ENCODE results near the gene KRTAP4-9.
"Not testable (repeated sequence)": the region's sequence is repeated elsewhere in the genome, so short reads cannot be mapped to it uniquely, and the experiment has no call there.

Gene KRTAP4-9

DNA sequence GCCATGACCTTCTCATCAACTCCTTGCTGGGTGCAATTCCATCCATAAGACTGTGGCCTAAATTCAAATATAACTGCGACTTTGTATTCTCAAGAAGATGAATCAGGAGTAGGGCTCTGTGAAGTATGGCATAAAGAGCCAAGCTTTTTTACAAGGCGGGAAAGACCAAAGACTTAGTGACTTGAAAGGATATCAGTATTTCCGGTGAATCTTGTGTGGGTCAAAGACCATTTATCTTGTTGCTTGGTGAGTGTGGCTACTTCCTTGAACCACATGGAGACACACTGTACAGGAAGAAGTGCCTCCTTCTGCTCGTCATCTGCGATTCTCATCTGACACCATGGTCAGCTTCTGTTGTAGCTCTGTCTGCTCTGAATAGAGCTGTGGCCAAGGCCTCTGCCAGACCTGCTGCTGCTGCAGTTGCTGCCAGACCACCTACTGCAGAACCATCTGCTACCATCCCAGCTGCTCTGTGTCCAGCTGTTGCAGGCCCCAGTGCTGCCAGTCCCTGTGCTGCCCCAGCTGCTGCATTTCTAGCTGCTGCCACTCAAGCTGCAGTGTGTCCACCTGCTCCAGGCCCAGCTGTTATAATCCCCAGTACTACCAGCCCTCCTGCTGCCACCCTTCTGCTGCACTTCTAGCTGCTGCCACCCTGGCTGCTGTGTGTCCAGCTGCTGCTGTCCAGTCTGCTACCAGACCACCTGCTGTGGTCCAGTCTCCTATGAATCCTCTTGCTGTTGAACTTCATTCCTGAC, 33.4 kb upstream of the KRTAP4-9 start:
- no peak for ATAC-seq (replicated peaks)
- DNase-seq = no peak
- no peaks in the 10 kb centered on the region for H3K4me1 Mint-ChIP-seq (ENCODE audit: low read depth in 2 of 2)
- no peak overlapping the region for H3K27ac Mint-ChIP-seq
- H3K36me3 Mint-ChIP-seq (ENCODE audit: insufficient read depth) = peaks cover 2% of the 10 kb centered on the region
- no peaks in the 10 kb centered on the region for H3K9me3 Mint-ChIP-seq
- H3K27me3 Mint-ChIP-seq = peaks cover 19 to 22% of the 10 kb centered on the region in 2 donors
- H3K4me3 Mint-ChIP-seq = no peak overlapping the region

DNA sequence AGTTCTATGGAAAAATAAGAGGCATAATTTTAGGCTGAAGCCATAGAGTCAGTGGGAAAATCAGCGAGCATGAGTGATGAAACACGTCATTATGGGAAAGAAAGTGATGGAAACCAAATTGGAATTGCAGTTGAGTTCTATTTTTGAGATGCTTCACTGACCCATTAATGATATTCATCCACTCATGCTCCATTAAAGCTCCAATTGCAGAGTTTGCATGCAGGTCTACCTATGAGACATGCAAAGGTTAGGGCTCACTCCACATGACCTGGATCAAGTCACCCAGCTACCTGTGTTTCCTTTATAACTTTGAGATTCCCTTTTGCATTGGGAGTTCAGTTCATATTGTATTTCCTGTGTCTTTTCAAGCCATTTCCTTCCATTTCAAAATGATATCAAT, 31.5 kb upstream of the KRTAP4-9 start:
- peaks cover 2% of the 10 kb centered on the region for H3K36me3 Mint-ChIP-seq (ENCODE audit: insufficient read depth)
- no peak overlapping the region for H3K27ac Mint-ChIP-seq
- H3K4me1 Mint-ChIP-seq (ENCODE audit: low read depth in 2 of 2) = no peaks in the 10 kb centered on the region

DNA sequence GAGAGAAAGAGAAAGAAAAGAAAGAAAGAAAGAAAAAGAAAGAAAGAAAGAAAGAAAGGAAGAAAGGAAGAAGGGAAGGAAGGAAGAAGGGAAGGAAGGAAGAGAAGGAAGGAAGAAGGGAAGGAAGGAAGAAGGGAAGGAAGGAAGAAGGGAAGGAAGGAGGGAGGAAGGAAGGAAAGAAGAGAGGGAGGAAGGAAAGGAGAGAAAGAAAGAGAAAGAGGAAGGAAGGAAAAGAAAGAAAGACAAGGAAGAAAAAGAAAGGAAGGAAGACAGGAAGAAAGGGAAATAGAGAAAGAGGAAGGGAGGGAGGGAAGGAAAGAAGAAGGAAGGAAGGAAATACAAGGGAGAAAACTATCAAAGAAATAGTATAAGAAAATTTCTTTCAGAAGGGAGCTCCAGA, 28.4 kb upstream of the KRTAP4-9 start:
- DNase-seq (no peak), ATAC-seq (replicated peaks) (no peak)
- Mint-ChIP-seq H3K9me3 (no peaks in the 10 kb centered on the region), H3K27me3 (peaks cover 41 to 45% of the 10 kb centered on the region in 2 donors), H3K36me3 (ENCODE audit: insufficient read depth) (peaks cover 2% of the 10 kb centered on the region), H3K4me3 (no peak overlapping the region), H3K27ac (no peak overlapping the region), H3K4me1 (ENCODE audit: low read depth in 2 of 2) (no peaks in the 10 kb centered on the region)

More for the DNA sequence above, 31.5 kb upstream of the KRTAP4-9 start:
- ATAC-seq (replicated peaks) (no peak), DNase-seq (no peak)
- Mint-ChIP-seq H3K9me3 (no peaks in the 10 kb centered on the region), H3K27me3 (peaks cover 25 to 38% of the 10 kb centered on the region in 2 donors), H3K4me3 (no peak overlapping the region)

DNA sequence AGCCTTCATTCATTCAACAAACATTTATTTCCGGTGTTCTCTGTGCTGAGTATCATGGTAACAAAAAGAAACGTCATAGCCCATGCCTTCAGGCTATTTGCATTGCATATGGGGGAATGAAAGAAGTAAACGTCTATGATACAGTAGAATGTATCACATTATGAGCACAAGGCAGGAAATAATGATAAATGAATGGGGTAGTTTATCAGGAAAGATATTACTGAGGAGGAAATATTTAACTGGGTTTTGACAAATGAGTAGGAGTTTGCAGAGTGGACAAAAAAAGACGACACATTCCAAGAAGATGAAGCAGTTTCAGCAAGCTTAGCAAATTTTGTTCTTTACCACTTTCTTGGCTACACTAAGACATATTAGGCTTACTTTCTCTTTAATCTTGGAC, 22.6 kb upstream of the KRTAP4-9 start:
- Mint-ChIP-seq H3K27ac (no peak overlapping the region), H3K27me3 (peaks cover 41 to 52% of the 10 kb centered on the region in 2 donors), H3K4me3 (no peak overlapping the region), H3K4me1 (ENCODE audit: low read depth in 2 of 2) (no peaks in the 10 kb centered on the region), H3K9me3 (no peaks in the 10 kb centered on the region), H3K36me3 (ENCODE audit: insufficient read depth) (no peaks in the 10 kb centered on the region)
- DNase-seq = no peak
- ATAC-seq (replicated peaks) = no peak

DNA sequence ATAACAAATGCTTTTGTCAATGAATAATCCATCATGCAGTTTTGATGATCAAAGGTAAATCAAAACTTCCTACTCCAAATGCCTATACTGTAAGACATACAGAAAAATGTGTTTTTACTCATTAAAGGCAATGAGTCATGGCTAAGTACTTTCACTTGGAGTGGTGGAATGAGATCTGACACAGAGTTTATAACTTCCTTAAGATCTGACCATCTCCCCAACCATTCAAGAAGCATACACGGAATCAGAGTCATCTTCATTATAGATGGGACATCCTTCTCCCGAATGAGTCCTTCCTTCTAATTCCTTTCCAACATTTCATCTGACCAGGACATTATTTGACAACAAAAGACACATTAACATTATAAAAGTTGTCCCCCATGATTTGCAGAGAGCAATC, 21.8 kb upstream of the KRTAP4-9 start:
- not testable (repeated sequence) for H3K4me3 Mint-ChIP-seq; H3K9me3 Mint-ChIP-seq; H3K27ac Mint-ChIP-seq; H3K36me3 Mint-ChIP-seq (ENCODE audit: insufficient read depth); ATAC-seq (replicated peaks); DNase-seq; H3K4me1 Mint-ChIP-seq (ENCODE audit: low read depth in 2 of 2)
- H3K27me3 Mint-ChIP-seq = peaks cover 36 to 60% of the 10 kb centered on the region in 2 donors

DNA sequence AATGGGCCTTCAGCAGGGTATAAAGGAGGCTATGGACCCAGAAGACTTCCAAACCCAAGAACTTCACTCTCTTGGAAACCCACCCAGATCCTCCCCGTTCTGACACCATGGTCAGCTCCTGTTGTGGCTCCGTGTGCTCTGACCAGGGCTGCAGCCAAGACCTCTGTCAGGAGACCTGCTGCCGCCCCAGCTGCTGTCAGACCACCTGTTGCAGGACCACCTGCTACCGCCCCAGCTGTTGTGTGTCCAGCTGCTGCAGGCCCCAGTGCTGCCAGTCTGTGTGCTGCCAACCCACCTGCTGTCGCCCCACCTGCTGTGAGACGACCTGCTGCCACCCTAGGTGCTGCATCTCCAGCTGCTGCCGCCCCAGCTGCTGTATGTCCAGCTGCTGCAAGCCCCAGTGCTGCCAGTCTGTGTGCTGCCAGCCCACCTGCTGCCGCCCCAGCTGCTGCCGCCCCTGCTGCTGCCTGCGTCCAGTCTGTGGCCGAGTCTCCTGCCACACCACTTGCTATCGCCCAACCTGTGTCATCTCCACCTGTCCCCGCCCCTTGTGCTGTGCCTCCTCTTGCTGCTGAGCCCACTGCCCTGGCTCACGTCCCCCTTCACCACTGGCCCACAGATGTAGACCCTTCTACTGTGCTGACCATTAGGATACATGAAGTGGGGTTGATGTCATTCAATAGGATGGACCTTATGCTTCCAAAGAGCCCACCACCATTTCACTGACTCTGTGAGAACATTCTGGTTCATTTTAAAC, 20.9 kb upstream of the KRTAP4-9 start, which contains the start of gene KRTAP4-7:
Gene KRTAP4-7 (plus strand): TSS at position 51 of the 757 bp plus-strand sequence. CDS start 57 bp downstream, at position 108.
- not testable (repeated sequence) for H3K4me1 Mint-ChIP-seq (ENCODE audit: low read depth in 2 of 2); H3K27ac Mint-ChIP-seq; H3K36me3 Mint-ChIP-seq (ENCODE audit: insufficient read depth); H3K4me3 Mint-ChIP-seq; ATAC-seq (replicated peaks); DNase-seq; H3K9me3 Mint-ChIP-seq
- peaks cover 40 to 61% of the 10 kb centered on the region in 2 donors for H3K27me3 Mint-ChIP-seq

DNA sequence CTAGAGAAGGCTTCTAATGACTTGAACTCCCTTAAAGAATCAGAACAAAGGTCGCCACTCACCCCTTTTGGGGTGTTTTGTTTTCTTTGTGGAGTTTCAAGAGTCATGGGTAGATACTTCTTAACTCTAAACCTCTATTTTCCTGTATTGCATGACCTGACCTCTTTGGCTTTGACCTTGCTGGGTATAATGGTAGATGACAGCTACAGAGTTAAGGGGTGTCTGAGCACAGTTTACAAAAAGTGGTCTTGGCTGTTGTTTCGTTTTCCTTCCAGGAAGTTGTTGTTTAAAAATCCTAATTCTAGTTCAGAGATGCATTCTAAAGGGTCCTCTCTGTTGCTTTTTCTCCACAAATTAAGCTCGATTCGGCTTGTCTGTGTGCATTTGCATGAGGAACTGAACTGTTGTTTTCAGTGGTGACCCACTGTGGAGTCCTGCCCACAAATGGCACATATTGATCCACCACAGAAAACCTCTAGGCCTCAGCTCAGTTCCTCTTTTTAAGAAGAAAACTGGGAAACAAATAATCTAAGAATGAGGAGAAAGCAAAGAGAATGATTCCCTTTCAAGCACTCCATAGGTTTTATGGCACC, 16.3 kb upstream of the KRTAP4-9 start:
- peaks cover 28 to 34% of the 10 kb centered on the region in 2 donors for H3K27me3 Mint-ChIP-seq
- not testable (repeated sequence) for H3K27ac Mint-ChIP-seq; H3K4me1 Mint-ChIP-seq (ENCODE audit: low read depth in 2 of 2); DNase-seq; H3K9me3 Mint-ChIP-seq; H3K36me3 Mint-ChIP-seq (ENCODE audit: insufficient read depth); ATAC-seq (replicated peaks); H3K4me3 Mint-ChIP-seq

DNA sequence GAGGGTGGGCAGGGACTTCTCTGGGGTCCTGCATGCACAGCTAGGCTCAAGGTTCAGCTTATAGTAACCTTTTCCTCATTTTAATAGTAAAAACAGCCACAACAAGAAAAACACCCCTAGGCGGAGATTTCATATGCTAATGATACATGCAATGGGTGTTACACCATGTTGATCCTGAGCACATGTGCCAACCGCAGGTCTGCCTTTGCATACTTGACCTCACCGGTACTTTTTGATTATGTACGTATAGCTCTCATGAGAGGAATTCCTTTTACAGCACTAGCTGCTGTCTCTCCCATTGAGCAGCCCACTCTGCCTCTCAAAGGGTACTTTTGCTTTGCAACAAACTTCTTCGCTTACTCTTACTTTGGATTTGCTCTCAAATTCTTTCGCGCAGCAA, 9.1 kb upstream of the KRTAP4-9 start:
- ATAC-seq (replicated peaks) (no peak), DNase-seq (no peak)
- Mint-ChIP-seq H3K9me3 (no peaks in the 10 kb centered on the region), H3K36me3 (ENCODE audit: insufficient read depth) (no peaks in the 10 kb centered on the region), H3K27me3 (peaks cover 33 to 59% of the 10 kb centered on the region in 2 donors), H3K4me1 (ENCODE audit: low read depth in 2 of 2) (peaks cover 0 to 1% of the 10 kb centered on the region in 2 donors), H3K27ac (no peak overlapping the region), H3K4me3 (no peak overlapping the region)

DNA sequence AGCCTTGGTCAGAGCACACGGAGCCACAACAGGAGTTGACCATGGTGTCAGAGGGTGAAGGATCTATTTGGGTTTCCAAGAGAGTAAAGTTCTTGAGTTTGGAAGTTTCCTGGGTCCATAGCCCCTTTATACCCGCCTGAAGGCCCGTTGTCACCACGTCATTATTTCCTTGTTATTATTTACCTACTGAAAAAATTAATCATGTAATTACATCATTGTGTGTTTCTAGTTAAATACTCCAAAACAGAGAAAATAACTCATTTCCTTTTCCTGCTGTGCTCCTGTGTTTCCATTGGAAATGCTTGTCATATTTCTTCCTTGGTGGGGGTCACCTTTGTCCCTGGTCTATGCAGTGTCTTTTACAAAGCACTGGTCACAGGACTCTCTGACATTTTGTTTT, 7.1 kb upstream of the KRTAP4-9 start, which contains the start of gene KRTAP4-8:
Gene KRTAP4-8 (minus strand): TSS at position 101 of the 400 bp plus-strand sequence. CDS start 58 bp downstream, at position 43.
- Mint-ChIP-seq H3K4me1 (ENCODE audit: low read depth in 2 of 2) (peaks cover 0 to 1% of the 10 kb centered on the region in 2 donors), H3K9me3 (no peaks in the 10 kb centered on the region), H3K27ac (no peak within 1 kb of the TSS), H3K27me3 (peaks cover 33 to 59% of the 10 kb centered on the region in 2 donors), H3K4me3 (no peak within 1 kb of the TSS), H3K36me3 (ENCODE audit: insufficient read depth) (no peaks in the 10 kb centered on the region)
- ATAC-seq (replicated peaks) = no peak
- DNase-seq = no peak

DNA sequence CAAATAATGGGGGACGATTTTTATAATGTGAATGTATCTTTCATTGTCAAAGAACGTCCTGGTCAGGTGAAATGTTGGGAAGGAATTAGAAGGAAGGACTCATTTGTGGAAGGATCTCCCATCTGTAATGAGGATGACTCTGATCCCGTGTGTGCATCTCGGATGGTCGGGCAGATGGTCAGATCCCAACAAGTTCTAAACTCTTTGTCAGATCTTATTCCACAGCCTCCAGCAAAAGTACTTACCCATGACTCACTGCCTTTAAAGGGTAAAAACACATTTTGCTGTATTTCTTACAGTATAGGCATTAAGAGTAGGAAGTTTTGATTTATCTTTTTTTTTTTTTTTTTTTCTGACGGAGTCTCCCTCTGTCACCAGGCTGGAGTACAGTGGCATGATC, 6.7 kb upstream of the KRTAP4-9 start:
- ATAC-seq (replicated peaks) (no peak), DNase-seq (no peak)
- no peaks in the 10 kb centered on the region for H3K9me3 Mint-ChIP-seq
- H3K36me3 Mint-ChIP-seq (ENCODE audit: insufficient read depth) = no peaks in the 10 kb centered on the region
- peaks cover 0 to 1% of the 10 kb centered on the region in 2 donors for H3K4me1 Mint-ChIP-seq (ENCODE audit: low read depth in 2 of 2)
- H3K27ac Mint-ChIP-seq = no peak overlapping the region
- H3K4me3 Mint-ChIP-seq = no peak overlapping the region
- H3K27me3 Mint-ChIP-seq = peaks cover 33 to 59% of the 10 kb centered on the region in 2 donors

DNA sequence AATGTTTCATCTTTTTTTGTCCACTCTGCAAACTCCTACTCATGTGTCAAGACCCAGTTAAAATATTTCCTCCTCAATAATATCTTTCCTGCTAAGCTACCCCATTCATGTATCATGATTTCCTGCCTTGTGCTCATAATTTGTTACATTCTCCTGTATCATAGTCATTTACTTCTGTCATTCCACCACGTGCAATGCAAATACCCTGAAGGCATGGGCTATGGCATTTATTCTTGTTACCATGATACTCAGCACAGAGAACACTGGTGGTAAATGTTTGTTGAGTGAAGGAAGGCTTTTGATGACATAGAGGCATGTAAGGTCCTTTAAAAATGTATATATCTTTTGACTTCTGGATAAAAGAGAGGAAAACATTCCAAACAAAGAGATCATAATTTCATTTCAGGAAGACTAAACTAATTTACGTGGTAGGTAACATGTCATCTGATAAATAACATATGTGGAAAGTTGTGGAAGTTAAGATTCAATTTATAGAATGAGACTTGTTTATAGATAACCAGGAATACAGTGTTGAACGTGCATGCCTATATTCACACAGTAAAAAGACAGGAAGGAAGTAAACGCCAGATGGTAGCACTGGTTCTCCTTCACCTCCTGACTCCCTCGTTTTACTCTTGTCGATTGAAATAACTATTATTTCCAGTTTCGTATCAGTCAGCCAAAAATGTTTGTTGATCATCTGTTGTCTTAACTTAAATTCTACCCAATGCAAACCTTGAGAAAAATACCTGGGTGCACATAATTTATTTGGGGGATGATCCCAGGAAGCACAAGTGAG, 5.3 kb upstream of the KRTAP4-9 start:
- H3K4me1 Mint-ChIP-seq (ENCODE audit: low read depth in 2 of 2); H3K36me3 Mint-ChIP-seq (ENCODE audit: insufficient read depth); H3K9me3 Mint-ChIP-seq; DNase-seq; ATAC-seq (replicated peaks); H3K4me3 Mint-ChIP-seq; H3K27ac Mint-ChIP-seq: not testable (repeated sequence)
- peaks cover 33 to 52% of the 10 kb centered on the region in 2 donors for H3K27me3 Mint-ChIP-seq

DNA sequence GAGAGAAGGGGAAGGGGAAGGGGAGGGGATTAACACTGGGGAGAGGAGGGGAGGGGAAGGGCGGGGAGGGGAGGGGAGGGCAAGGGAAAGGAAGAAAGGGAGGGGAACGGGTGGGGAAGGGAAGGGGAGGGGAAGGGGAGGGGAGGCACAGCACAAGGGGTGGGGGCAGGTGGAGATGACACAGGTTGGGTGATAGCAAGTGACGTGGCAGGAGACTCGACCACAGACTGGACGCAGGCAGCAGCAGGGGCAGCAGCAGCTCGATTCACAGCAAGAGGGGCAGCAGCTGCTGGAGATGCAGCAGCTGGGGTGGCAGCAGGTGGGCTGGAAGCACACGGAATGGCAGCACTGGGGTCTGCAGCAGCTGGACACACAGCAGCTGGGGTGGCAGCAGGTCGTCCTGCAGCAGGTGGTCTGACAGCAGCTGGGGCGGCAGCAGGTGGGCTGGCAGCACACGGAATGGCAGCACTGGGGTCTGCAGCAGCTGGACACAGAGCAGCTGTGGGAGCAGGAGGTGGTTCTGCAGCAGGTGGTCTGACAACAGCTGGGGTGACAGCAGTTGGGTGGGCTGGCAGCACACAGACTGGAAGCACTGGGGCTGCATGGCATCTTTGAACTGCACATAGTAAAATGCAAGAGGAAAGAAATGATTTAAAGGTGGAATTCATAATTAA, 3.5 kb upstream of the KRTAP4-9 start, which contains the start of gene KRTAP4-16:
Gene KRTAP4-16 (minus strand): TSS at position 624 of the 674 bp plus-strand sequence. CDS start 0 bp downstream, at position 624.
- ATAC-seq (replicated peaks) (no peak), DNase-seq (no peak)
- no peaks in the 10 kb centered on the region for H3K36me3 Mint-ChIP-seq (ENCODE audit: insufficient read depth)
- no peak within 1 kb of the TSS for H3K27ac Mint-ChIP-seq
- H3K4me1 Mint-ChIP-seq (ENCODE audit: low read depth in 2 of 2) = peaks cover 0 to 3% of the 10 kb centered on the region in 2 donors
- H3K9me3 Mint-ChIP-seq = no peaks in the 10 kb centered on the region
- H3K4me3 Mint-ChIP-seq = no peak within 1 kb of the TSS
- peaks cover 35 to 45% of the 10 kb centered on the region in 2 donors for H3K27me3 Mint-ChIP-seq

Measured in effector memory CD8-positive, alpha-beta T cell (primary cell).